Fibroblast of peridontal ligament (primary cell): ENCODE data around the gene PITPNB.
A peak's percentile ranks its signal among the peaks of the same experiment; 100 is the strongest.

Experiments used
- DNase-seq: peaks from one replicate; pipeline ENCODE4 v3.0.0-alpha.2; 2010; ENCODE audit errors: extremely low read depth

Gene PITPNB

GRCh38 chr22:27859336-27859735 lies 59.7 kb downstream of the PITPNB start:
- DNase-seq, result no peak

DNA sequence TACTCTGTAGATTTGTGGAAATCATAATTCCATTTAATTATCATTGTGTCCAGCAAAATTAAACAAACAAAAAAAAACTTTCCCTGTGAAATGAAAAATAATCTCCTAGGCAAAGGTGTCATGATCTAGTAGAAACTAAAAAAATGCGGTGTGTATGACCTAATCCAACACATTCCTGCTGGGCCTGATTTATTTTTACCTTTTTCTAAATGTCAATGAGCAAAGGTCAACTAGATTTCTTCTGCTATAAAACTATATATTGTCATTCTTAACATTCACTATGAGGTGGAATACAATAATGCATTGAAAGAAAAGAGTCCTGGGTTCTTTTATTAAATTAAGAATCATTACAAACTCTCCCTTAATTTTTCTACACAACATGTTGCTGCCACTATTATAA lies 60.4 kb downstream of the PITPNB start:
- no peak for DNase-seq

DNA sequence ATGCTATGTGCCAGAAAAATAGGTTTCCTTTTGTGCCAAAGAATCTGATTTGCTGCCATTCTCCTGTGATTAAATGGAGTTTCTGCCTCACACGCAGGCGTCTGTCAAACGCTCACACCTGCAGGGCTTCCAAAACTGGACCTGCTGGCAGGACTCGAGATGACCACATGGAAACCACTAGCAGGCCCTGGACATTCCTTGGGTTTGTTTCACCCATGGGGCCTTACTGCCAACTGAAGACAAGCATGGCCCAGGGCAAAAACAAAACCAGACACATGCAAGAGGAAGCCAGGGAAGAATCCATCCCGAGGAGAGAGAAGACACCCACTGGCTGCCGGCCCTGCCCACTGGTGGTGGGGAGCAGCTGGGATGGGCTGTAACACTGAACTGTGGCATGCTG lies 61.6 kb downstream of the PITPNB start:
- DNase-seq, result peak; percentile 94

DNA sequence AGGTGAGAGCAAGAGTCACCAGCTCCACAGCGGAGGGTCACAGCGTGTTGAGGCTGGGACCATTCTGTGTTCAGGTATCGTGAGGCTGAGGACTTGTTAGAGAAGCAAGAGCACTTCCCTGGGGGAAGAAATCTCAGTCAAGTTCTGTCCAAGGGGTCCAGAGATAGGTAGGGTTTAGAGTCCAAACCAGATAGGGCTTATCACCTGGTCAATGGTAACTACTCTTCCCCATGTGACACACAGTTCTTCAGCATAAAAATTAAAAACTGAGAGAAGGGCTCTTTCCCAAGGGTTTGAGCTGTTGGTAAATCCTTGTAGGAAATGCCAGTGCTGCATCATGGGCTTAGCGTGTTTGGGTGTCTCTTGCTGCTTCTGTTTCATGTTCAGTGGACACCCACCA lies 62.7 kb downstream of the PITPNB start:
- DNase-seq, result no peak

- DNase-seq, result no peak
Observed at GRCh38 chr22:27853424-27853823, 65.6 kb downstream of the PITPNB start.

- DNase-seq, result no peak
Observed at GRCh38 chr22:27851974-27852746, 66.9 kb downstream of the PITPNB start.

- DNase-seq, result peak; percentile 58
Observed at GRCh38 chr22:27850000-27850521, 69.0 kb downstream of the PITPNB start.

DNA sequence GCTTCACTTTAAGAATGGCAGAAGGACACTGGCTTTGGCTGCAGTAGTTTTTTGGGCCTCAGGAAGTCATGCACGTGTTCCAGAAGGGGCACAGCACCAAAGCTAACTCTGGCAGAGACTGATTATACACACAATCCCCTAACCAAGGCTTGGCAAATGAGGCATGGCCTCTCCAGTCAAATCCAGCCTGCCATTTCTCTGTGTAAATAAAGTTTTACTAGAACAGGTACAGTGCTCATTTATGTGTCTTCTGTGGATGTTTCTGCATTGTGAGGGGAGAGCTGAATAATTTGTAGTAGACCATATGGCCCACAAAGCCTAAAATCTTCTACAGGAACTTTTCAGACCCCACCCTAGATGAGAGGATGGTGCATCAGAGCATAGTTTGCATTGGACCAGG lies 71.1 kb downstream of the PITPNB start:
- no peak for DNase-seq

GRCh38 chr22:27846910-27847309 lies 72.1 kb downstream of the PITPNB start:
- DNase-seq, result no peak

DNA sequence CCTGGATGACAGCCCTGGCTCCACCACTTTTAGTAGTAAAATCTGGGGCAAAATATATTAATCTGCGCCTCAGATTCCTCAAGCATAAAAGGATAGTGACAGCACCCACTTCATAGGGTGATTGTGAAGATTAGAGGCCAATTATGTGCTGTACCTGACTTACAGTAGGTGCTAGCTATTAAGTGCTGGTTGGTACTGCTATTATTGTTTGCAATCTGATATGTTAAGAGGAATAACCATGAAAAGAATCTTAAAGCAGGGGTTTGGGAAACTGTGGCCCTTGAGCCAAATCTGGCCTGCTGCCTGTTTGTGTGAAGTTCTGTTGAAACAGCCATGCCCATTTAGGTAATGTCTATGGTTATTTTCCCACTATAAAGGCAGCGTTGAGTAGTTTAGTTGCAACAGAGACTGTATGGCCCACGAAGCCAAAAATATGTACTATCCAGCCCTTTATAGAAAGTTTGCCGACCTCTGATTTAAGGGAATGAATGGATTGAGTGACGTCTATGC lies 72.8 kb downstream of the PITPNB start:
- DNase-seq, result no peak

GRCh38 chr22:27845644-27846043 lies 73.4 kb downstream of the PITPNB start:
- DNase-seq, result no peak

DNA sequence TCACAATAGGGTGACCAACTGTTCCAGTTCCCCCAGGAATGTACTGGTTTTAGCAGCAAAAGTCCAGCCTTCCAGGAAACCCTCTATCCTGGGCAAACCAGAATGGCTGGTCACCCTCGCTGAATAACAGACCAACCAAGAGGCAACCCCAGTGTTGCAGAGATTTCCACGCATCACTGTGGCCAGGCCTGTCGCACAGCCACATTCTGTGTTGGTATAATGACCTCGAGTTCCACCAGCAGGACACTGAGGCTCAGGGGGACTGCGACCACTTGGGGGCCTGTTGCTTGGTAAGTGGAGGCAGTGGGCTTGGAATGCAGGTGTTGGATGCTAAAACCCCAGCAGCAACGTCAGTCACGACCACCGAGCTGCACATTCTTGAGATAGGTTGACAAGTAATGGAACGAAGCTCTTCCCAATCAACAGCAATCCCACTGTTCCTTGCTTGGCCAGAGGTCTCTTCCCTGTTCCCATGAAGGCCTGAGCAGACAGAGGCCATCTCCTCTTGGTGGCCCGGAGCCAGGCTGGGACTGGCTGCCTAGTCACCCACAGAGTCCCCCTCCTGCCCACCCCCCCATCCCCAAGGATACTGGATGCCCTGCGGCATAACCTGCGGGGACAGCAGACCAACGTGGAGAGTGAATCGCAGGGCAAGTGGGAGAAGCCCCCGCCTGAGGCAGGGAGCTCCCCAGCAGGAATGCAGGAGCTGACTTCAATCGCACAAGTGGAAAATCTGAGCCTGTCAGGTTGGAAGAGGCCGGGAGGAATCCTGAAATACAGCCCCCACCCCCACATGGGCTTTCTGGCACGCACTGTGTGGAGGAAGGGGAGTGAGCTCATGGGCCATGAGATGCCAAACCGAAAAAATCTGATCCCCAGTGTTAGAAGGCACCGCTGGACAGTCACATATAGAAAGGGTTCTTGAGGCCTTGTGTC lies 74.1 kb downstream of the PITPNB start:
- no peak for DNase-seq

DNA sequence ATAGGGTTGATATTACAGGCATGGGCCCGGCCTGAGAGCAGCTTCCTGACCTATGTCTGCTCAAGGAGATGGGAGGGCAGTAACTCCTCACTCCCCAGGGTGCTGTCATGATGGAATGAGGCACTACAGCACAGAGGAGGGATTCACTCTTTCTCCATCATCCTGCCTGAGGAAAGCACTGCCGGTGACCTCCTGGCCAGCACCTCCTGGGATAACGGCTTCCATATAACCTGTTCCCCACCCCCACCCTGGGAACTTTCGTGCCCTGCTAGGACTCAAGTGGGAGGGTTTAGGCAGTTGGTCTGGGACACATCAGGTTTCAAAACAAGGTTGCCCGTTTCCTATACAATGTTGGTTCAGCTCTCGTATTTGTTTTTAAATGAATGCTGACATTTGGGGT lies 74.8 kb downstream of the PITPNB start:
- no peak for DNase-seq

- DNase-seq, result no peak
Observed at GRCh38 chr22:27843441-27843840, 75.6 kb downstream of the PITPNB start.

- peak; percentile 91 for DNase-seq
Observed at GRCh38 chr22:27842669-27843431, 76.2 kb downstream of the PITPNB start.

DNA sequence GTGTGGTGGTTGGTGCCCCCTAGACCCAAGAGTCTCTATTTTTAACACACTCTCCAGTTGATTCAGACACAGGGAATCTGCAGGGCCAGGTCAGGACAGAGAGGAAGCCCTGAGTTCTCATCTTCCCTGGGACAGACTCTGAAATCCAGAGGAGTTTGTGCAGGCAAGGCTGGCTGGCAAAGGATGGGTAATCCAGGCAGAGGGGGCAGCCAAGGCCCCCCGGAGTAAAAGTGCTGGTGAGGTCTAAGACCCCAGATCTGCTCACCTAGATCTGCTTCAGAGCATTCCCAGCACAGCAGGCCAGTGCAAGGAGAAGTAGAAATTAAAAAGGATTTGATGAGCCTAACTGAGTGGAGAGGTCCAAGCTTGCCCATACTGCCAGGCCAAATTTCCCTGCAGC lies 76.9 kb downstream of the PITPNB start:
- no peak for DNase-seq

- no peak for DNase-seq
Observed at GRCh38 chr22:27840436-27840835, 78.6 kb downstream of the PITPNB start.

GRCh38 chr22:27839057-27839660 lies 79.9 kb downstream of the PITPNB start:
- peak; percentile 49 for DNase-seq

DNA sequence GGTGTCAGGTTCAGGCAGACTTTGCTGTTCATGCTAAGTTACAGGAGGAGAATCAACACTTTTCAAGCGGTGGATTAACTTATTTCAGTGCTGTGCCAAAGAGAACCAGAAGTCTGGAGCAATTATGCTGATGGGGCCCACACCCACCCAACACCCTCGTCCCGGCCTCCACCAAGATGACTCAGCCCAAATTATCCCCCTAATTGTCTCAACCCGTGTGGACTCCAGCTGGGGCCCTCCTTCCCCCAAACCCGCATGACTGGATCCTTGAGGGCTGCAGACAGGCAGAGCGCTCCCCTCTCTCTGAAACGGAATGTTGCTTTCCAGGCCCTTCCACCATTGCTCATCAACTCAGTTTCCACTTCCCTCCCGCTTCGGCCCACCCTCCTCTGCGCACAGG lies 82.9 kb downstream of the PITPNB start:
- DNase-seq, result peak; percentile 56

- peak; percentile 35 for DNase-seq
Observed at GRCh38 chr22:27835446-27835845, 83.6 kb downstream of the PITPNB start.
